ENCODE results near the gene FOXP4.

FOXP4 gene

GRCh38 chr6:41625442-41625841 is 79.3 kb downstream of the FOXP4 start:
- Histone ChIP-seq H3K27ac (ENCODE audit: low read length) (no peak overlapping the region), H3K27me3 (ENCODE audit: control insufficient read depth, insufficient read depth, low read length) (no peaks in the 10 kb centered on the region), H3K4me1 (ENCODE audit: control insufficient read depth, insufficient read depth, low read length) (no peaks in the 10 kb centered on the region), H3K36me3 (ENCODE audit: control insufficient read depth, insufficient read depth, low read length) (no peaks in the 10 kb centered on the region), H3K9me3 (ENCODE audit: control insufficient read depth, insufficient read depth, low read length) (no peaks in the 10 kb centered on the region), H3K4me3 (ENCODE audit: low read length) (no peak overlapping the region)
- DNase-seq (ENCODE audit: low read depth, low spot score), result no peak
- no CpG with 5 or more reads among the region's 6 CpGs for WGBS (ENCODE audit: insufficient coverage, insufficient read length)

- no peak overlapping the region for H3K27ac ChIP-seq (ENCODE audit: low read length)
- no peak for DNase-seq (ENCODE audit: low read depth, low spot score)
- no CpG with 5 or more reads among the region's 4 CpGs for whole genome bisulfite sequencing (ENCODE audit: insufficient coverage, insufficient read length)
- H3K36me3 ChIP-seq (ENCODE audit: control insufficient read depth, insufficient read depth, low read length), result no peaks in the 10 kb centered on the region
- H3K4me3 ChIP-seq (ENCODE audit: low read length), result no peak overlapping the region
- H3K4me1 ChIP-seq (ENCODE audit: control insufficient read depth, insufficient read depth, low read length), result no peaks in the 10 kb centered on the region
- H3K27me3 ChIP-seq (ENCODE audit: control insufficient read depth, insufficient read depth, low read length), result no peaks in the 10 kb centered on the region
- H3K9me3 ChIP-seq (ENCODE audit: control insufficient read depth, insufficient read depth, low read length), result no peaks in the 10 kb centered on the region
These were observed 79.8 kb downstream of the FOXP4 start for GRCh38 chr6:41626022-41626421.

GRCh38 chr6:41626917-41627316 is 80.7 kb downstream of the FOXP4 start:
- WGBS (ENCODE audit: insufficient coverage, insufficient read length), result no CpG with 5 or more reads among the region's 8 CpGs
- DNase-seq (ENCODE audit: low read depth, low spot score), result no peak
- H3K9me3 ChIP-seq (ENCODE audit: control insufficient read depth, insufficient read depth, low read length), result no peaks in the 10 kb centered on the region
- H3K4me3 ChIP-seq (ENCODE audit: low read length), result no peak overlapping the region
- H3K27me3 ChIP-seq (ENCODE audit: control insufficient read depth, insufficient read depth, low read length), result no peaks in the 10 kb centered on the region
- no peaks in the 10 kb centered on the region for H3K36me3 ChIP-seq (ENCODE audit: control insufficient read depth, insufficient read depth, low read length)
- H3K4me1 ChIP-seq (ENCODE audit: control insufficient read depth, insufficient read depth, low read length), result no peaks in the 10 kb centered on the region
- no peak overlapping the region for H3K27ac ChIP-seq (ENCODE audit: low read length)

GRCh38 chr6:41629128-41629527 is 82.9 kb downstream of the FOXP4 start:
- no peaks in the 10 kb centered on the region for H3K4me1 ChIP-seq (ENCODE audit: control insufficient read depth, insufficient read depth, low read length)
- no peak overlapping the region for H3K4me3 ChIP-seq (ENCODE audit: low read length)
- WGBS (ENCODE audit: insufficient coverage, insufficient read length), result no CpG with 5 or more reads among the region's 2 CpGs
- H3K27me3 ChIP-seq (ENCODE audit: control insufficient read depth, insufficient read depth, low read length), result no peaks in the 10 kb centered on the region
- no peak for DNase-seq (ENCODE audit: low read depth, low spot score)
- H3K9me3 ChIP-seq (ENCODE audit: control insufficient read depth, insufficient read depth, low read length), result no peaks in the 10 kb centered on the region
- H3K27ac ChIP-seq (ENCODE audit: low read length), result no peak overlapping the region
- no peaks in the 10 kb centered on the region for H3K36me3 ChIP-seq (ENCODE audit: control insufficient read depth, insufficient read depth, low read length)

- H3K9me3 ChIP-seq (ENCODE audit: control insufficient read depth, insufficient read depth, low read length), result no peaks in the 10 kb centered on the region
- no CpG with 5 or more reads among the region's 6 CpGs for WGBS (ENCODE audit: insufficient coverage, insufficient read length)
- DNase-seq (ENCODE audit: low read depth, low spot score), result no peak
- H3K4me1 ChIP-seq (ENCODE audit: control insufficient read depth, insufficient read depth, low read length), result peaks cover 2% of the 10 kb centered on the region; the same call in 1 of the 2 replicates
- no peak overlapping the region for H3K4me3 ChIP-seq (ENCODE audit: low read length)
- no peak overlapping the region for H3K27ac ChIP-seq (ENCODE audit: low read length)
- no peaks in the 10 kb centered on the region for H3K27me3 ChIP-seq (ENCODE audit: control insufficient read depth, insufficient read depth, low read length)
- H3K36me3 ChIP-seq (ENCODE audit: control insufficient read depth, insufficient read depth, low read length), result no peaks in the 10 kb centered on the region
These were observed 83.9 kb downstream of the FOXP4 start for GRCh38 chr6:41630069-41630468.

- no peak overlapping the region for H3K4me3 ChIP-seq (ENCODE audit: low read length)
- no CpG with 5 or more reads among the region's 8 CpGs for WGBS (ENCODE audit: insufficient coverage, insufficient read length)
- no peak overlapping the region for H3K27ac ChIP-seq (ENCODE audit: low read length)
- peaks cover 2% of the 10 kb centered on the region; the same call in 1 of the 2 replicates for H3K4me1 ChIP-seq (ENCODE audit: control insufficient read depth, insufficient read depth, low read length)
- no peaks in the 10 kb centered on the region for H3K27me3 ChIP-seq (ENCODE audit: control insufficient read depth, insufficient read depth, low read length)
- no peaks in the 10 kb centered on the region for H3K36me3 ChIP-seq (ENCODE audit: control insufficient read depth, insufficient read depth, low read length)
- H3K9me3 ChIP-seq (ENCODE audit: control insufficient read depth, insufficient read depth, low read length), result no peaks in the 10 kb centered on the region
- no peak for DNase-seq (ENCODE audit: low read depth, low spot score)
These were observed 84.8 kb downstream of the FOXP4 start for GRCh38 chr6:41630946-41631345.

- no peaks in the 10 kb centered on the region for H3K36me3 ChIP-seq (ENCODE audit: control insufficient read depth, insufficient read depth, low read length)
- no CpG with 5 or more reads among the region's 2 CpGs for WGBS (ENCODE audit: insufficient coverage, insufficient read length)
- H3K9me3 ChIP-seq (ENCODE audit: control insufficient read depth, insufficient read depth, low read length), result no peaks in the 10 kb centered on the region
- no peak overlapping the region for H3K4me3 ChIP-seq (ENCODE audit: low read length)
- peaks cover 2% of the 10 kb centered on the region; the same call in 1 of the 2 replicates for H3K27me3 ChIP-seq (ENCODE audit: control insufficient read depth, insufficient read depth, low read length)
- peaks cover 2% of the 10 kb centered on the region; the same call in 1 of the 2 replicates for H3K4me1 ChIP-seq (ENCODE audit: control insufficient read depth, insufficient read depth, low read length)
- no peak for DNase-seq (ENCODE audit: low read depth, low spot score)
- no peak overlapping the region for H3K27ac ChIP-seq (ENCODE audit: low read length)
These were observed 87.0 kb downstream of the FOXP4 start for GRCh38 chr6:41633056-41633634.

GRCh38 chr6:41634657-41635056 is 88.5 kb downstream of the FOXP4 start:
- peaks cover 2% of the 10 kb centered on the region for H3K4me1 ChIP-seq (ENCODE audit: control insufficient read depth, insufficient read depth, low read length)
- H3K27me3 ChIP-seq (ENCODE audit: control insufficient read depth, insufficient read depth, low read length), result peaks cover 2% of the 10 kb centered on the region; the same call in 1 of the 2 replicates
- H3K27ac ChIP-seq (ENCODE audit: low read length), result no peak overlapping the region
- no CpG with 5 or more reads among the region's 4 CpGs for WGBS (ENCODE audit: insufficient coverage, insufficient read length)
- H3K36me3 ChIP-seq (ENCODE audit: control insufficient read depth, insufficient read depth, low read length), result no peaks in the 10 kb centered on the region
- DNase-seq (ENCODE audit: low read depth, low spot score), result no peak
- H3K9me3 ChIP-seq (ENCODE audit: control insufficient read depth, insufficient read depth, low read length), result no peaks in the 10 kb centered on the region
- H3K4me3 ChIP-seq (ENCODE audit: low read length), result no peak overlapping the region

GRCh38 chr6:41635365-41635764 is 89.2 kb downstream of the FOXP4 start:
- H3K9me3 ChIP-seq (ENCODE audit: control insufficient read depth, insufficient read depth, low read length), result no peaks in the 10 kb centered on the region
- H3K4me3 ChIP-seq (ENCODE audit: low read length), result no peak overlapping the region
- WGBS (ENCODE audit: insufficient coverage, insufficient read length), result no CpG with 5 or more reads among the region's 6 CpGs
- no peak for DNase-seq (ENCODE audit: low read depth, low spot score)
- H3K27ac ChIP-seq (ENCODE audit: low read length), result no peak overlapping the region
- H3K36me3 ChIP-seq (ENCODE audit: control insufficient read depth, insufficient read depth, low read length), result no peaks in the 10 kb centered on the region
- peaks cover 9% of the 10 kb centered on the region for H3K4me1 ChIP-seq (ENCODE audit: control insufficient read depth, insufficient read depth, low read length)
- H3K27me3 ChIP-seq (ENCODE audit: control insufficient read depth, insufficient read depth, low read length), result peaks cover 2% of the 10 kb centered on the region; the same call in 1 of the 2 replicates

- Histone ChIP-seq H3K4me3 (ENCODE audit: low read length) (peak overlapping the region; percentile 81; the same call in 1 of the 2 replicates), H3K9me3 (ENCODE audit: control insufficient read depth, insufficient read depth, low read length) (no peaks in the 10 kb centered on the region), H3K36me3 (ENCODE audit: control insufficient read depth, insufficient read depth, low read length) (no peaks in the 10 kb centered on the region), H3K27ac (ENCODE audit: low read length) (no peak overlapping the region), H3K4me1 (ENCODE audit: control insufficient read depth, insufficient read depth, low read length) (peaks cover 12% of the 10 kb centered on the region), H3K27me3 (ENCODE audit: control insufficient read depth, insufficient read depth, low read length) (peaks cover 2% of the 10 kb centered on the region; the same call in 1 of the 2 replicates)
- no CpG with 5 or more reads among the region's 31 CpGs for WGBS (ENCODE audit: insufficient coverage, insufficient read length)
- no peak for DNase-seq (ENCODE audit: low read depth, low spot score)
These were observed 90.6 kb downstream of the FOXP4 start for GRCh38 chr6:41636833-41637193.

Measured in iPS DF 6.9 (cell line).